Keratinocyte (primary cell): ENCODE results near the gene NECAB3. TPM values are rescaled to one million over a fixed set of nuclear protein-coding genes. Genes with fewer than 3 reads are reported as not detected.
A peak's percentile ranks its signal among the peaks of the same experiment; 100 is the strongest.

ENCODE experiments used
- DNase-seq: peaks from one replicate; pipeline ENCODE4 v3.0.0-alpha.2; 2011; ENCODE audit warnings: low read depth, missing footprints, low spot score
- FAIRE-seq: peaks from 2 replicates; lab custom pipeline; 2011; peaks lifted over from hg19 to GRCh38; lab: Jason Lieb, UNC
- H2AFZ ChIP-seq: 2 replicates; pipeline ENCODE4 v1.6.0; 2012; ENCODE audit warnings: low read length, control low read depth, inconsistent platforms; ENCODE audit not compliant: control insufficient read depth
- H3K27ac ChIP-seq: 2 replicates; pipeline ENCODE4 v1.5.1; 2011; ENCODE audit warnings: low read length; ENCODE audit not compliant: control insufficient read depth, insufficient read depth
- H3K27me3 ChIP-seq: 3 replicates; pipeline ENCODE4 v1.6.0; 2011; ENCODE audit warnings: low read length; ENCODE audit not compliant: control insufficient read depth, insufficient read depth; ENCODE audit errors: extremely low read depth
- H3K36me3 ChIP-seq, 2 experiments: 2 replicates in 1 of 2; 3 replicates in 1 of 2; pipeline ENCODE4 v1.5.1; 2011; ENCODE audit warnings: low read length in 2 of 2, mild to moderate bottlenecking in 1 of 2; ENCODE audit not compliant: control insufficient read depth in 2 of 2, insufficient read depth in 2 of 2; ENCODE audit errors: extremely low read depth in 1 of 2
- H3K4me1 ChIP-seq: 3 replicates; pipeline ENCODE4 v1.5.1; 2011; ENCODE audit warnings: low read length; ENCODE audit not compliant: control insufficient read depth, insufficient read depth; ENCODE audit errors: extremely low read depth
- H3K4me2 ChIP-seq: 3 replicates; pipeline ENCODE4 v1.6.0; 2011; ENCODE audit warnings: low read depth, low read length; ENCODE audit not compliant: control insufficient read depth, insufficient read depth; ENCODE audit errors: extremely low read depth
- H3K4me3 ChIP-seq, 3 experiments: fragments of 200-600 bp in 1 of 3; sonication (generic) in 1 of 3; 2 replicates in 2 of 3; 3 replicates in 1 of 3; pipeline ENCODE4 v1.5.1; 2011 to 2016; ENCODE audit warnings: low read length in 3 of 3, mild to moderate bottlenecking in 3 of 3, control low read depth in 2 of 3, inconsistent platforms in 1 of 3, low read depth in 1 of 3, mixed read lengths in 1 of 3, mixed run types in 1 of 3, moderate library complexity in 1 of 3; ENCODE audit not compliant: control insufficient read depth in 2 of 3, insufficient read depth in 2 of 3; ENCODE audit errors: extremely low read depth in 1 of 3
- H3K79me2 ChIP-seq: 2 replicates; pipeline ENCODE4 v1.6.0; 2012; ENCODE audit warnings: low read length; ENCODE audit not compliant: control insufficient read depth, insufficient read depth
- H3K9ac ChIP-seq: 3 replicates; pipeline ENCODE4 v1.6.0; 2011; ENCODE audit warnings: low read length; ENCODE audit not compliant: control insufficient read depth, insufficient read depth; ENCODE audit errors: extremely low read depth
- H3K9me1 ChIP-seq: 3 replicates; pipeline ENCODE4 v1.6.0; 2011; ENCODE audit warnings: low read length; ENCODE audit not compliant: control insufficient read depth, insufficient read depth; ENCODE audit errors: extremely low read depth
- H3K9me3 ChIP-seq: 2 replicates; pipeline ENCODE4 v1.5.1; 2012; ENCODE audit warnings: low read depth, low read length; ENCODE audit not compliant: control insufficient read depth
- H4K20me1 ChIP-seq: 3 replicates; pipeline ENCODE4 v1.6.0; 2011; ENCODE audit warnings: low read length; ENCODE audit not compliant: control insufficient read depth, insufficient read depth; ENCODE audit errors: extremely low read depth
- CTCF ChIP-seq, 3 experiments: IDR thresholded peaks in 1 of 3; conservative IDR thresholded peaks in 1 of 3; optimal IDR thresholded peaks in 1 of 3; 2 replicates in 2 of 3; 3 replicates in 1 of 3; pipeline versions ENCODE3 to v1.5.1; 2011; ENCODE audit warnings: low read length in 3 of 3, mild to moderate bottlenecking in 3 of 3, moderate library complexity in 2 of 3, control low read depth in 1 of 3, inconsistent platforms in 1 of 3; ENCODE audit not compliant: insufficient read depth in 2 of 3; ENCODE audit errors: extremely low read depth in 1 of 3
- EZH2 ChIP-seq: IDR thresholded peaks from one replicate; pipeline ENCODE4 v1.6.1; 2012; ENCODE audit warnings: inconsistent platforms, mild to moderate bottlenecking, low read length, moderate library complexity
- dilution Hi-C: fragments of 300-500 bp; cut with MboI; formaldehyde crosslinking; loops from one replicate; pipeline ENCODE4 v1.7.0; 2020; ENCODE audit warnings: low sequenced_read_pairs; ENCODE audit not compliant: extremely low pct_ligation_motif_present
- polyA plus RNA-seq, 5 experiments: library from polyadenylated mRNA; depleted of rRNA in 3 of 5; stranded (reverse) in 3 of 5; stranded (forward) in 1 of 5; unstranded in 1 of 5; fragments of >200 nt; gene quantifications; 1 replicate in 1 of 5; 2 replicates in 3 of 5; 3 replicates in 1 of 5; pipeline versions ENCODE4 v1.2.1 to v1.2.3, GENCODE V29; 2011 to 2012; ENCODE audit warnings: missing spikeins in 2 of 5, low read depth in 1 of 5, low replicate concordance in 1 of 5

NECAB3 gene
- polyA plus RNA-seq, 1 donor (not counting 4 experiments of a cell fraction or from before 2014, with no cell fraction given) = 4.6 TPM

DNA sequence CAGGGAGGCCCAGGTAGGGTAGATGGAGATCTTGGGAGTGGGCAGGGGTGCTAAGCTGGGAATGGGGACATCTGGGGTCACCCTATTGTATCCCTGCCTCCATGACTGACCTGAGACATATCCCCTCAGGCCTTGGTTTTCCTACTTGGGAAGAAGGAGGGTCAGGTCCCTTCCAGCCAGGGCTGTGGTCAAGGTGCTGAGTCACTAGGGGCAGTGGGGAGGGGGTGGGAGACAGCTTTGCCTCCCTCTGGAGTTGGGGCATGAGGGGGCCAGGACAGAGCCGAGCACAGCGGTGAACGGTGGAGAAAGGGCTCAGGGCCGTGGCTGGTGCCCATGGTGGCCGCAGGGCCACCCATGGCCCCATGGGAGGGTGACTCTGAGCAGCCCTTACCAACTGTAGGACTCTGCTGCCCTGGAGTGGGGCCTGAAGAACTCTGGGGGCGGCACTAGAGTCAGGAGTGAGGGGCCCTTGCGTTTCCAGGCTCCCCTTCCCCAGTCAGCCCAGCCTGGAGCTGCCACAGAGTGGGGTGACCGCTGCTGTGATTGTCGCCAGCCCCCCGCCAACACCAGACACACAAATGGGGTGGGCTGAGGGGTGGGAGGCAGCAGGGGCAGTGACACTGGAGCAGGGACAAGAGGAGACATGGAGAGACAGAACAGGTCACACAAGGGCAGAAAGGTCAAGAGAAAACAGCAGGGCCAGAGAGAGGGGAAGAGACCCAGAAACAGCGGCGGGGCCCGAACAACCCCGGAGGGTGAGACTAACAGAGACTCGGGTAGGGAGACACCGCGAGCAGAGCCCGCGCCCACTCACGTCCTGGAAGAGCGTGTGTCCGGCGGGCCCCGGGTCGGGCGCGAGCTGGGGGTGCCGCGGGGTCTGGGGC is 576 bp downstream of the NECAB3 start:
- peaks cover 2% of the 10 kb centered on the region for H3K4me1 ChIP-seq
- H3K9me3 ChIP-seq = no peaks in the 10 kb centered on the region
- no peaks in the 10 kb centered on the region for H4K20me1 ChIP-seq
- peak overlapping the region; percentile 77 for H3K4me2 ChIP-seq
- H3K79me2 ChIP-seq = no peaks in the 10 kb centered on the region
- peak overlapping the region; percentile 65 for H3K9ac ChIP-seq
- dilution Hi-C loops = no loop called here
- no peak overlapping the region for H3K27ac ChIP-seq
- no peaks in the 10 kb centered on the region for H3K36me3 ChIP-seq
- FAIRE-seq = no peak
- peak overlapping the region; percentile 68 for H2AFZ ChIP-seq
- no peaks in the 10 kb centered on the region for H3K27me3 ChIP-seq
- DNase-seq = no peak
- no peaks in the 10 kb centered on the region for H3K9me1 ChIP-seq
- H3K4me3 ChIP-seq = peak overlapping the region; percentile 47 to 67 (median 63)
- TF ChIP-seq CTCF (optimal IDR thresholded peaks at IDR 0.05 in 1 of 3, IDR thresholded peaks at IDR 0.05 in 1 of 3, conservative IDR thresholded peaks at IDR 0.05 in 1 of 3; ENCODE audit: extremely low read depth in 1 of 3, insufficient read depth in 2 of 3, low read length in 3 of 3) (no peak), EZH2 (no peak)

DNA sequence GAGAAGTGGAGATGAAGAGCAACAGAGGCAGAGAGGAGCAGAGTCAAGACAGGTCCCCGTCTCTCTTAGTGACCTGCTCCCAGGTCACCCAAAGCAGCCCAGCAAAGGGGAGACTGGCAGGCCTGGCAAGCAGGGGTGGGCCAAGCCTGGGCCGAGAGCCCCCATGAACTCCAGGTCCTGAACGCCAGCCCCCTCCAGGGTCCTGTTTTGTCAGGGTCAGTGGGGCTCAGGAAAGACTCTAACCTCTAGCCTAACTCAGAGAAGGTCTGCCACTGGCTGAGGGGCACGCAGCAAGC is 1.2 kb downstream of the NECAB3 start:
- Histone ChIP-seq H3K79me2 (no peaks in the 10 kb centered on the region), H4K20me1 (no peaks in the 10 kb centered on the region), H3K27me3 (no peaks in the 10 kb centered on the region), H3K4me1 (peaks cover 5% of the 10 kb centered on the region), H3K4me2 (no peak overlapping the region), H3K9ac (no peak overlapping the region), H2AFZ (no peak overlapping the region), H3K36me3 (no peaks in the 10 kb centered on the region), H3K9me3 (no peaks in the 10 kb centered on the region), H3K4me3 (no peak overlapping the region), H3K9me1 (no peaks in the 10 kb centered on the region), H3K27ac (no peak overlapping the region)
- no peak for DNase-seq
- no peak for TF ChIP-seq CTCF (optimal IDR thresholded peaks at IDR 0.05 in 1 of 3, IDR thresholded peaks at IDR 0.05 in 1 of 3, conservative IDR thresholded peaks at IDR 0.05 in 1 of 3; ENCODE audit: extremely low read depth in 1 of 3, insufficient read depth in 2 of 3, low read length in 3 of 3)
- TF ChIP-seq EZH2 = no peak
- dilution Hi-C loops = no loop called here
- FAIRE-seq = no peak
